NCI-H1092 treated with DMSO at 0.1 percent for 48 hours (cell line): ENCODE measurements around the gene CST5.
"Not testable (repeated sequence)": the region's sequence is repeated elsewhere in the genome, so short reads cannot be mapped to it uniquely, and the experiment has no call there.

Source experiments
- DNase-seq: peaks from one replicate; lab custom pipeline; 2025; lab: John Stamatoyannopoulos, UW

Gene CST5

DNA sequence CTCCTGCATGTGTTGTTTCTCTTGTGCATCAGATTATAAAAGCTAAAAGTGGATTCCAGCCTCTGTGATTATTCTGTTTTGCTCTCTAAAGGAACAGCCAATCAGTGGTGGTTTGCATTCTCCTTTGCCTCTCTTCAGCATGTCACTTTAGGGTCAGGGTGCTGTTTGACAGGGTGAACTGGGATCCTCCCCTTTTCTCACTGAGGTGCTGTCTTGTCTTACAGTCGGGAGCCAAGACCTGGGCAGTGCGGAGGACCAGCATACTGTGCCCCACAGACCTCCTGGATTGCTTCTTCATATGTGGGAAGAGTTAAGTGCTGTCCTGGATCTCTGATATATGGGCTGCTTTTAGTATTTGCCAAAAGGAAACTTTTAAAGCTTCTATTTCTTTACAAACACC lies 37.9 kb downstream of the CST5 start:
- DNase-seq, result no peak

DNA sequence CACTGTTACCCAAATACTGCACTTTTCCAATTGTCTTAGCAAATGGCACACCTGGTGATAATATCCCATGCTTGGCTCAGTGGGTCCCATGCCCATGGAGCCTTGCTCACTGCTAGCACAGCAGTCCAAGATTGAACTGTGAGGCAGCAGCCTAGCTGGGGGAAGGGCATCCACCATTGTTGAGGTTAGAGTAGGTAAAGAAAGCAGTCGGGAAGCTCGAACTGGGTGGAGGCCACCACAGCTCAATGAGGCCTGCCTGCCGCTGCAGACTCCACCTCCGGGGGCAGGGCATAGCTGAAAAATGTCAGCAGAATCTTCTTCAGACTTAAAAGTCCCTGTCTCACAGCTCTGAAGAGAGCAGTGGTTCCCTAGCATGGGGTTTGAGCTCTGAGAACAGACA lies 43.8 kb downstream of the CST5 start:
- DNase-seq, result no peak

DNA sequence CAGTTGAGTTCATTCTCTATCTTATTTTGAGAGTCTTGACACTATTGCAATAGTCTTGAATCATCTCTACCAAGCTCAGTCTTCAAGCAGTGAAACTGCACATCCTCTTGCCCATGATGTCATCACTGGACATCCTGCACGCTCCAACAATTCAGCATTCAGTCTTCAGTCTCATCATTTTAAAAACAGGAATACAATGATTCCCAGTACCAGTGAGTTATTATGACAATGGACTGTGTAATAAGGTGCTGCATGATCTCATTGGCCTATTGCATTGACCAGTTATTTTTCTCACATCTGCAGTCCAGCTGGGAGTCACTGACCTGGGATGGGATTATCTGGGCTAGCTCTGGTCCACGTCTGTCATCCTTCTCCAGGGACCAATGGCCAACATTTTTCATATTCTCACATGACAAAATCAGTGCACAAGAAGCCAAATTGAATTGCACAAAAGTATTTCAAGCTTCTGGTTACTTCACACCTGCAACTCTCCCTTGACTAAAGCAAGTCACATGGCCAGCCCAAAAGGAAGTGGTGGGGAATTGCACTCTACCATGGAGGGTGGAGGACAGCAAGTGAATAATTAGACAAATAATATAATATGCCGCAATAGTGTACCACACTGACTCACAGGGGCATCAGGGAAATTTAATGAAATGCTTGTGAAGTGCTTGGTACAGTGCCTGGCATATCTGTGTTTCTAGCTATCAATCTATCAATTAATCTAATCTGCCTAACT lies 46.6 kb downstream of the CST5 start:
- DNase-seq, result no peak

DNA sequence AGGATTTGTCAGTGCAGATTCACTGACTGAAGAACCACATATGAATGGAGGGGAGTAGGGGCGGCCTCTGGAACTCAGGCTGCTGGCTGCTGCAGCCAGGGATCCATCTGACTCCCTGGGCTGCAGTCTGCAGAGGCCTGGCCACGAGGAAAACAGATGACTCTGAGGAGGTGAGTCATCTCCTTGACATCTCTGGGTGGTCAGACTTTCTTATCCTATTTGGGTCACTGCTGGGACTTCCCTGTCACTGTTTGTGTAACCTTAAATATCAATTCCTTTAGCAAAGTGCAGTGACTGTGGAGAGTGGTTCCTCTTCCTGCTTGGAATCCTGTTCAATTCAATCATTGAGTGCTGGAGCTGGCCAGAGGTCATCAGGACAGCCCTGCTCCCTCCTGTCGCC lies 47.6 kb downstream of the CST5 start:
- DNase-seq, result not testable (repeated sequence)

DNA sequence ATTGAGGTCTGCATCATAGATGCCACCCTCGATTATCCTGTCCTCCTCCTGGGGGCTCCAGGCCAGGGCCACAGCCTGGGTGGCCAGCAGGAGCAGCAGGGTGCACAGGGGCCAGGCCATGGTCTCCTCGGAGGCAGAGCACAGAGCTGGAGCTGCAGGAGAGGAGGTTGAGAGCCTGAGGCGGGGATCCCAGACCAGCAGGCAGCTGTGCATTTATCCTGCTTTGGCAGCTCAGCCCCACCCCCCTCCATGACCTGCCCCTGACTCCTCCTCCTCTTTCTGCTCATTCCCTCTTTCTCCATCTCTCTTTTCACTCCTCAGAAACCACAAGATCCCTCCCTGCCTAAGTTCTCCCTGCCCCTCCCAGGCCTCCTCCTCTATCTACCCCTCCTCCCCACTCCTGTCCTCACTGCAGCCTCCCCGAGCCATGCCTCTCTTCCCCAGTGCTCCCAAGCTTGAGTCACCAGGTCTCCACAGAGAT lies 53.0 kb downstream of the CST5 start, which contains the start of gene CST2:
Gene CST2, minus strand, starts transcription at position 189 of the 481 bp plus-strand sequence. Its CDS starts 69 bp downstream, at position 120.
- DNase-seq, result no peak
